CD4-positive, alpha-beta T cell (primary cell): ENCODE measurements around the gene TRIM4. TPM values are rescaled to one million over a fixed set of nuclear protein-coding genes. Genes with fewer than 3 reads are reported as not detected.

Source experiments
- ATAC-seq: fragments of 200-7000 bp; cut with Tn5 transposase; one replicate; pipeline ENCODE4 v1.10.0; 2022; ENCODE audit warnings: mild to moderate bottlenecking; ENCODE audit not compliant: poor library complexity
- CTCF ChIA-PET: fragments of 350-600 bp; sonication (Branson Sonifier 250); formaldehyde crosslinking; loops from one replicate; lab custom pipeline; 2021; ENCODE audit warnings: antibody characterized with exemption, inconsistent platforms; lab: Charles Lee
- POLR2A ChIA-PET: fragments of 350-600 bp; sonication (Branson Sonifier 250); formaldehyde crosslinking; loops from one replicate; lab custom pipeline; 2021; ENCODE audit warnings: antibody characterized with exemption, inconsistent platforms; lab: Charles Lee
- DNase-seq, 14 experiments: peaks; one replicate each; pipeline ENCODE4 v3.0.0-alpha.2; 2013 to 2020; ENCODE audit warnings: mixed read lengths in 2 of 14
- H3K27ac ChIP-seq, 2 donors: one replicate each; pipeline versions ENCODE4 v1.5.1 to v1.7.0; 2013; ENCODE audit warnings: low read length in 2 of 2, low read depth in 1 of 2, mild to moderate bottlenecking in 1 of 2
- H3K27me3 ChIP-seq, 2 experiments: 1 replicate in 1 of 2; 2 replicates in 1 of 2; pipeline versions ENCODE4 v1.6.1 to v1.7.0; 2013; ENCODE audit warnings: low read length in 2 of 2, control low read depth in 1 of 2, mild to moderate bottlenecking in 1 of 2, moderate library complexity in 1 of 2; ENCODE audit not compliant: insufficient read depth in 2 of 2, control insufficient read depth in 1 of 2
- H3K36me3 ChIP-seq: one replicate; pipeline ENCODE4 v1.6.1; 2013; ENCODE audit warnings: low read length, control low read depth; ENCODE audit not compliant: insufficient read depth
- H3K4me1 ChIP-seq: one replicate; pipeline ENCODE4 v1.6.1; 2013; ENCODE audit warnings: low read length, control low read depth; ENCODE audit not compliant: insufficient read depth
- H3K4me3 ChIP-seq: one replicate; pipeline ENCODE4 v1.5.1; 2013; ENCODE audit warnings: mild to moderate bottlenecking, low read length, moderate library complexity
- H3K9me3 ChIP-seq, 2 experiments: 1 replicate in 1 of 2; 2 replicates in 1 of 2; pipeline versions ENCODE4 v1.6.1 to v1.7.0; 2013; ENCODE audit warnings: low read length in 2 of 2, mild to moderate bottlenecking in 2 of 2, control low read depth in 1 of 2, moderate library complexity in 1 of 2; ENCODE audit not compliant: control insufficient read depth in 1 of 2, insufficient read depth in 1 of 2
- H3K27ac Mint-ChIP-seq: one replicate; pipeline ENCODE4 v1.8.0; 2020; ENCODE audit warnings: mixed read lengths
- H3K27me3 Mint-ChIP-seq: one replicate; pipeline ENCODE4 v1.8.0; 2021; ENCODE audit warnings: mixed read lengths
- H3K36me3 Mint-ChIP-seq: one replicate; pipeline ENCODE4 v1.8.0; 2021; ENCODE audit warnings: low read depth, mixed read lengths
- H3K4me1 Mint-ChIP-seq: one replicate; pipeline ENCODE4 v1.8.0; 2021; ENCODE audit warnings: low read depth, mixed read lengths
- H3K4me3 Mint-ChIP-seq: one replicate; pipeline ENCODE4 v1.8.0; 2020; ENCODE audit warnings: mild to moderate bottlenecking, mixed read lengths
- H3K9me3 Mint-ChIP-seq: one replicate; pipeline ENCODE4 v1.8.0; 2020; ENCODE audit warnings: mixed read lengths
- intact Hi-C, 2 experiments: fragments of 100-400 bp; cut with DNase I in 1 of 2; cut with micrococcal nuclease in 1 of 2; formaldehyde crosslinking; loops; one replicate each; pipeline versions ENCODE4 v1.15.1 to v1.9.0; 2023 to 2025; cut with DNase I, micrococcal nuclease
- total RNA-seq, 174 experiments: library from RNA in 2 of 174; stranded (reverse) in 2 of 174; gene quantifications; one replicate each; pipeline ENCODE4 v1.2.3 and lab custom pipeline; 2021 to 2026
- TF ChIP-seq, protein P1 (sequence below): fragments of 200-600 bp; IDR thresholded peaks from one replicate; pipeline ENCODE4 v1.8.0; 2022; ENCODE audit warnings: antibody characterized with exemption, mild to moderate bottlenecking

The TRIM4 gene
- total RNA-seq, 2 experiments from 2014 or later: 22.8 to 23.1 TPM

- H3K4me1 ChIP-seq: peaks cover 35% of the 10 kb centered on the region
- TF ChIP-seq, protein P1, sequence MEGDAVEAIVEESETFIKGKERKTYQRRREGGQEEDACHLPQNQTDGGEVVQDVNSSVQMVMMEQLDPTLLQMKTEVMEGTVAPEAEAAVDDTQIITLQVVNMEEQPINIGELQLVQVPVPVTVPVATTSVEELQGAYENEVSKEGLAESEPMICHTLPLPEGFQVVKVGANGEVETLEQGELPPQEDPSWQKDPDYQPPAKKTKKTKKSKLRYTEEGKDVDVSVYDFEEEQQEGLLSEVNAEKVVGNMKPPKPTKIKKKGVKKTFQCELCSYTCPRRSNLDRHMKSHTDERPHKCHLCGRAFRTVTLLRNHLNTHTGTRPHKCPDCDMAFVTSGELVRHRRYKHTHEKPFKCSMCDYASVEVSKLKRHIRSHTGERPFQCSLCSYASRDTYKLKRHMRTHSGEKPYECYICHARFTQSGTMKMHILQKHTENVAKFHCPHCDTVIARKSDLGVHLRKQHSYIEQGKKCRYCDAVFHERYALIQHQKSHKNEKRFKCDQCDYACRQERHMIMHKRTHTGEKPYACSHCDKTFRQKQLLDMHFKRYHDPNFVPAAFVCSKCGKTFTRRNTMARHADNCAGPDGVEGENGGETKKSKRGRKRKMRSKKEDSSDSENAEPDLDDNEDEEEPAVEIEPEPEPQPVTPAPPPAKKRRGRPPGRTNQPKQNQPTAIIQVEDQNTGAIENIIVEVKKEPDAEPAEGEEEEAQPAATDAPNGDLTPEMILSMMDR: no peak
- DNase-seq (no peak), ATAC-seq (no peak)
- intact Hi-C loops: no loop called here
- ChIA-PET POLR2A (interaction anchor here (0.9 to 3.2 kb wide), 26 partner anchors 9 to 511 kb away, joined by 3 to 35 read pairs (median 8); partner anchors contain the start of genes AP4M1, BUD31, COPS6 and GJC3), CTCF (interaction anchor here (1.0 kb wide), 1 partner anchor 9 kb away, joined by 5 read pairs; the partner anchor contains the start of gene GJC3)
- no peaks in the 10 kb centered on the region for H3K9me3 Mint-ChIP-seq
- peaks cover 41% of the 10 kb centered on the region for H3K36me3 Mint-ChIP-seq
- peaks cover 53% of the 10 kb centered on the region for H3K4me1 Mint-ChIP-seq
- H3K27me3 ChIP-seq: no peaks in the 10 kb centered on the region
- H3K27ac ChIP-seq: peak overlapping the region in 1 of 2 donors; percentile 78
- no peaks in the 10 kb centered on the region for H3K27me3 Mint-ChIP-seq
- H3K9me3 ChIP-seq: no peaks in the 10 kb centered on the region
- peak overlapping the region; percentile 97 for H3K4me3 Mint-ChIP-seq
- H3K27ac Mint-ChIP-seq: peak overlapping the region; percentile 98
- H3K36me3 ChIP-seq: peaks cover 15% of the 10 kb centered on the region
- H3K4me3 ChIP-seq: peak overlapping the region; percentile 80
These were observed 819 bp upstream of the TRIM4 start for GRCh38 chr7:99920149-99920548.

GRCh38 chr7:99919814-99920112, 433 bp upstream of the TRIM4 start:
- Mint-ChIP-seq H3K27me3 (no peaks in the 10 kb centered on the region), H3K4me1 (peaks cover 56% of the 10 kb centered on the region), H3K4me3 (peak overlapping the region; percentile 97), H3K27ac (peak overlapping the region; percentile 98), H3K9me3 (no peaks in the 10 kb centered on the region), H3K36me3 (peaks cover 44% of the 10 kb centered on the region)
- Histone ChIP-seq H3K4me3 (peak overlapping the region; percentile 80), H3K27ac (peak overlapping the region; percentile 78 to 80), H3K36me3 (peaks cover 15% of the 10 kb centered on the region), H3K4me1 (peaks cover 35% of the 10 kb centered on the region), H3K9me3 (no peaks in the 10 kb centered on the region), H3K27me3 (no peaks in the 10 kb centered on the region)
- ChIA-PET POLR2A (interaction anchor here (0.7 to 3.2 kb wide), 35 partner anchors 10 to 955 kb away, joined by 3 to 35 read pairs (median 5); partner anchors contain the start of genes AP4M1, BUD31, COPS6 and GJC3), CTCF (interaction anchor here (0.6 to 1.0 kb wide), 2 partner anchors 10 to 102 kb away, joined by 3 to 5 read pairs; partner anchors contain the start of gene GJC3)
- intact Hi-C loops: loop anchor here (5.0 to 10.0 kb wide), 4 partner anchors 133 to 508 kb away; partner anchors contain the start of genes COPS6 (in 1 of the 2), MEPCE (in 1 of the 2), ZCWPW1 (in 1 of the 2) and ZNF3 (in 1 of the 2)
- ATAC-seq: no peak
- TF ChIP-seq, protein P1: no peak
- no peak for DNase-seq

- Histone ChIP-seq H3K36me3 (peaks cover 54% of the 10 kb centered on the region), H3K4me3 (no peak overlapping the region), H3K4me1 (peaks cover 13% of the 10 kb centered on the region), H3K9me3 (no peaks in the 10 kb centered on the region), H3K27me3 (no peaks in the 10 kb centered on the region), H3K27ac (no peak overlapping the region)
- ChIA-PET CTCF (interaction anchor here (1.2 kb wide), 1 partner anchor 69 kb away, joined by 3 read pairs; no protein-coding TSS in a partner anchor), POLR2A (no interaction called here)
- intact Hi-C loops: loop anchor here (5.0 to 10.0 kb wide), 3 partner anchors 144 to 174 kb away; partner anchors contain the start of genes ZNF3 (in 2 of the 2) and COPS6 (in 1 of the 2)
- H3K27me3 Mint-ChIP-seq: no peaks in the 10 kb centered on the region
- H3K4me1 Mint-ChIP-seq: peaks cover 67% of the 10 kb centered on the region
- H3K4me3 Mint-ChIP-seq: no peak overlapping the region
- H3K9me3 Mint-ChIP-seq: no peaks in the 10 kb centered on the region
- no peak for DNase-seq
- TF ChIP-seq, protein P1: no peak
- no peak for ATAC-seq
- no peak overlapping the region for H3K27ac Mint-ChIP-seq
- peaks cover 89% of the 10 kb centered on the region for H3K36me3 Mint-ChIP-seq
These were observed 8.4 kb downstream of the TRIM4 start for GRCh38 chr7:99910976-99911375.
